SKM-1 treated with dmso at 0.1 percent for 144 hours (cell line): ENCODE data around the gene AGL.
"Not testable (repeated sequence)": the region's sequence is repeated elsewhere in the genome, so short reads cannot be mapped to it uniquely, and the experiment has no call there.

ENCODE experiments used
- DNase-seq: peaks from one replicate; lab custom pipeline; 2025; ENCODE audit not compliant: unreplicated experiment; lab: John Stamatoyannopoulos, UW

AGL gene

DNA sequence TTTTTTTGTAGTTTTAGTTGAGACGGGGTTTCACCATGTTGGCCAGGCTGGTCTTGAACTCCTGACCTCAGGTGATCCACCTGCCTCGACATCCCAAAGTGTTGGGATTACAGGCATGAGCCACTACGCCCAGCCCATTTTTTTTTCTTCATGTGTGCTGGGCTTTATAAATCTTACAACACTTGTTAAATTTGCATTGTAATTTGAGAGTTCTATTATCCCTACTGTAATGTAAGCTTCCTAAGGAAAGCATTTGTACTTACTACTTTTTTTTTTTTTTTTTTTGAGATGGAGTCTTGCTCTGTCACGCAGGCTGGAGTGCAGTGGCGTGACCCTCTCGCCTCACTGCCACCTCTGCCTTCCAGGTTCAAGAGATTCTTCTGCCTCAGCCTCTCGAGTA lies 121.9 kb downstream of the AGL start:
- not testable (repeated sequence) for DNase-seq
